ENCODE data around the gene MMRN2. TPM values are rescaled to one million over a fixed set of nuclear protein-coding genes. Genes with fewer than 3 reads are reported as not detected.
A peak's percentile ranks its signal among the peaks of the same experiment; 100 is the strongest.
"Not testable (repeated sequence)": the region's sequence is repeated elsewhere in the genome, so short reads cannot be mapped to it uniquely, and the experiment has no call there.

MMRN2 gene
- polyA plus RNA-seq, 1 of the 3 experiments (the other 2 are of a cell fraction): 0.05 TPM

GRCh38 chr10:87000491-87000890, 43.1 kb upstream of the MMRN2 start:
- TF ChIP-seq RFX5 (IDR thresholded peaks at IDR 0.05; ENCODE audit: low read length): no peak
- TF ChIP-seq RCOR1 (IDR thresholded peaks at IDR 0.05; ENCODE audit: low read length): no peak
- TF ChIP-seq EZH2phosphoT487 (IDR thresholded peaks at IDR 0.05; ENCODE audit: borderline replicate concordance, low read depth): no peak
- TF ChIP-seq CHD2 (IDR thresholded peaks at IDR 0.05; ENCODE audit: low read length, partially characterized antibody): no peak
- TF ChIP-seq GABPA (IDR thresholded peaks at IDR 0.05; ENCODE audit: low read depth): no peak
- TF ChIP-seq NRF1 (IDR thresholded peaks at IDR 0.05; ENCODE audit: low read depth, low read length): no peak
- no peak for TF ChIP-seq EP300 (IDR thresholded peaks at IDR 0.05; ENCODE audit: borderline replicate concordance in 1 of 2, low read depth in 1 of 2, low read length in 1 of 2)
- TF ChIP-seq MEF2A (IDR thresholded peaks at IDR 0.05; ENCODE audit: borderline replicate concordance, low read depth): no peak
- no peak for TF ChIP-seq CTCF (IDR thresholded peaks at IDR 0.05)
- no peak for TF ChIP-seq PBX3 (IDR thresholded peaks at IDR 0.05)
- no peaks in the 10 kb centered on the region for H3K9me2 ChIP-seq
- no peaks in the 10 kb centered on the region for H3F3A ChIP-seq (replicated peaks; ENCODE audit: insufficient read depth)
- H3K9me3 ChIP-seq: no peaks in the 10 kb centered on the region
- ChIA-PET POLR2A (no interaction called here), CTCF (no interaction called here)
- no peaks in the 10 kb centered on the region for H3K36me3 ChIP-seq (replicated peaks in 1 of 2; ENCODE audit: control insufficient read depth in 1 of 2, insufficient read depth in 2 of 2, low read length in 1 of 2)
- no peak overlapping the region for H3K9ac ChIP-seq
- H3K4me2 ChIP-seq: no peak overlapping the region
- H4K20me1 ChIP-seq (ENCODE audit: insufficient read depth): no peaks in the 10 kb centered on the region
- H3K4me3 ChIP-seq (ENCODE audit: low read depth in 2 of 2, low read length in 1 of 2): no peak overlapping the region
- H3K79me2 ChIP-seq (ENCODE audit: insufficient read depth): no peaks in the 10 kb centered on the region
- no peak for DNase-seq
- no peaks in the 10 kb centered on the region for H3K4me1 ChIP-seq (ENCODE audit: control insufficient read depth in 1 of 2, insufficient read depth in 2 of 2, low read depth in 1 of 2, low read length in 1 of 2)
- H3K27ac ChIP-seq (ENCODE audit: low read depth in 2 of 2, low read length in 1 of 2): no peak overlapping the region
- WGBS (ENCODE audit: low lambda C conversion rate): 52% methylated on average over 3 of the region's 3 CpGs
- 0 out of 2 replicates have a peak overlapping the region, but pooled peaks have one; percentile 5 for H2AFZ ChIP-seq (ENCODE audit: low read depth)
- H3K27me3 ChIP-seq (ENCODE audit: insufficient read depth): no peaks in the 10 kb centered on the region

DNA sequence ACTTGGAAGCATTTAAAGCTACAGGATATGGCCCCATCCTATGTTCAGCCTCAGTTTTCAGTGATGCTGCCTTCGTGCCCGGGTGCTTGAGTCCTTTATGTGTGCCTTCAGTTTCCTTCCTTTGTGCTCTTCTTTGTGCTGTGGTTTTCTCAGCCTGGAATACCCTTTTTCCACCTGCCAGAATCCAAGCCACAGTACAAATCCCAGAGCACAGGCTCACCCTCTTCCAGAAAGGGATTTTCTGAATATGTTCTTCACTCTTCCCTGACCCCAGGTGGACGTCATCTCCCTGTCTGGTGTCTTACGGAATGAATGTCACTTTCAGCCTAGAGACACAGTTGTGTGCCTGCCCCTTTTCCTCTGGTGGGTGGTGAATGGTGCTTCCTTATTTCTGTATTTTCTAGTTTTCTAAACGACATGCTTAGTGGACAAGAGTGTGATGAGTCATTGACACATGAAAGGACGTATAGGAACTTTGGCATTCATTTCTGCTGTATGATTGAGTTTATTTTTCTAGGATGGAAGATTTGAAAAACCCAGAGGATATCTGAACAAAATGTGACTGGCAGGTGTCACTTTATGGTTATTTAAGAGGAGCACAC, 42.5 kb upstream of the MMRN2 start:
- DNase-seq; H3K79me2 ChIP-seq (ENCODE audit: insufficient read depth); H3K9me3 ChIP-seq; H3K27me3 ChIP-seq (ENCODE audit: insufficient read depth); H3K9me2 ChIP-seq; H3F3A ChIP-seq (replicated peaks; ENCODE audit: insufficient read depth); H3K9ac ChIP-seq; H3K4me3 ChIP-seq (ENCODE audit: low read depth in 2 of 2, low read length in 1 of 2); POLR2A ChIA-PET; CTCF ChIA-PET; H3K36me3 ChIP-seq (replicated peaks in 1 of 2; ENCODE audit: control insufficient read depth in 1 of 2, insufficient read depth in 2 of 2, low read length in 1 of 2); H3K4me1 ChIP-seq (ENCODE audit: control insufficient read depth in 1 of 2, insufficient read depth in 2 of 2, low read depth in 1 of 2, low read length in 1 of 2); H4K20me1 ChIP-seq (ENCODE audit: insufficient read depth); H3K27ac ChIP-seq (ENCODE audit: low read depth in 2 of 2, low read length in 1 of 2); H3K4me2 ChIP-seq: not testable (repeated sequence)
- H2AFZ ChIP-seq (ENCODE audit: low read depth): 0 out of 2 replicates have a peak overlapping the region, but pooled peaks have one; percentile 5
- 79% methylated on average over 6 of the region's 6 CpGs for WGBS (ENCODE audit: low lambda C conversion rate)
